ENCODE data around the gene CARD10.

CARD10 gene

GRCh38 chr22:37526376-37526775 is 7.2 kb upstream of the CARD10 start:
- DNase-seq: no peak

GRCh38 chr22:37525746-37526350 is 6.6 kb upstream of the CARD10 start:
- no peak for DNase-seq

GRCh38 chr22:37525073-37525745 is 6.0 kb upstream of the CARD10 start:
- no peak for DNase-seq

- no peak for DNase-seq
These were observed 3.3 kb upstream of the CARD10 start for GRCh38 chr22:37522482-37522881.

GRCh38 chr22:37521236-37521739 is 2.1 kb upstream of the CARD10 start:
- no peak for DNase-seq

- DNase-seq: no peak
These were observed 1.6 kb upstream of the CARD10 start for GRCh38 chr22:37520776-37521191.

- DNase-seq: no peak
These were observed 527 bp downstream of the CARD10 start for GRCh38 chr22:37518509-37519267.

- no peak for DNase-seq
These were observed 1.3 kb downstream of the CARD10 start for GRCh38 chr22:37517826-37518450.

- no peak for DNase-seq
These were observed 2.8 kb downstream of the CARD10 start for GRCh38 chr22:37516456-37516855.

- no peak for DNase-seq
These were observed 3.3 kb downstream of the CARD10 start for GRCh38 chr22:37515901-37516300.

- DNase-seq: no peak
These were observed 4.6 kb downstream of the CARD10 start for GRCh38 chr22:37514526-37515051.

GRCh38 chr22:37511395-37512104 is 7.7 kb downstream of the CARD10 start:
- no peak for DNase-seq

GRCh38 chr22:37510091-37510490 is 9.1 kb downstream of the CARD10 start:
- no peak for DNase-seq

- no peak for DNase-seq
These were observed 10.0 kb downstream of the CARD10 start for GRCh38 chr22:37509059-37509860.

GRCh38 chr22:37508431-37508992 is 10.7 kb downstream of the CARD10 start:
- DNase-seq: no peak

GRCh38 chr22:37507731-37508130 is 11.5 kb downstream of the CARD10 start:
- no peak for DNase-seq

- DNase-seq: no peak
These were observed 13.2 kb downstream of the CARD10 start for GRCh38 chr22:37505989-37506388.

GRCh38 chr22:37505565-37505964 is 13.7 kb downstream of the CARD10 start:
- no peak for DNase-seq

- no peak for DNase-seq
These were observed 14.3 kb downstream of the CARD10 start for GRCh38 chr22:37504964-37505363.

- DNase-seq: no peak
These were observed 15.4 kb downstream of the CARD10 start for GRCh38 chr22:37503850-37504249.

- DNase-seq: no peak
These were observed 16.0 kb downstream of the CARD10 start for GRCh38 chr22:37503183-37503683.
